Measurements from ENCODE around the gene EIPR1. TPM values are rescaled to one million over a fixed set of nuclear protein-coding genes. Genes with fewer than 3 reads are reported as not detected.
"Not testable (repeated sequence)": the region's sequence is repeated elsewhere in the genome, so short reads cannot be mapped to it uniquely, and the experiment has no call there.

Gene EIPR1
- total and polyA plus RNA-seq, 2 donors from 2014 or later = 28.2 to 37.8 TPM

GRCh38 chr2:3201281-3201680 is 176.3 kb downstream of the EIPR1 start:
- intact Hi-C loops (cut with DNase I) = no loop called here
- H3K36me3 ChIP-seq (ENCODE audit: control insufficient read depth in 2 of 3, insufficient read depth in 3 of 3, low read length in 3 of 3) = peaks cover 0 to 8% (median 0%) of the 10 kb centered on the region in 3 donors
- H3K4me3 ChIP-seq (ENCODE audit: low read length in 3 of 3) = no peak overlapping the region
- no peaks in the 10 kb centered on the region for H3K27me3 ChIP-seq (ENCODE audit: control insufficient read depth, insufficient read depth, low read length)
- H3K9ac ChIP-seq (ENCODE audit: low read length in 3 of 3) = no peak overlapping the region
- TF ChIP-seq, protein P1, sequence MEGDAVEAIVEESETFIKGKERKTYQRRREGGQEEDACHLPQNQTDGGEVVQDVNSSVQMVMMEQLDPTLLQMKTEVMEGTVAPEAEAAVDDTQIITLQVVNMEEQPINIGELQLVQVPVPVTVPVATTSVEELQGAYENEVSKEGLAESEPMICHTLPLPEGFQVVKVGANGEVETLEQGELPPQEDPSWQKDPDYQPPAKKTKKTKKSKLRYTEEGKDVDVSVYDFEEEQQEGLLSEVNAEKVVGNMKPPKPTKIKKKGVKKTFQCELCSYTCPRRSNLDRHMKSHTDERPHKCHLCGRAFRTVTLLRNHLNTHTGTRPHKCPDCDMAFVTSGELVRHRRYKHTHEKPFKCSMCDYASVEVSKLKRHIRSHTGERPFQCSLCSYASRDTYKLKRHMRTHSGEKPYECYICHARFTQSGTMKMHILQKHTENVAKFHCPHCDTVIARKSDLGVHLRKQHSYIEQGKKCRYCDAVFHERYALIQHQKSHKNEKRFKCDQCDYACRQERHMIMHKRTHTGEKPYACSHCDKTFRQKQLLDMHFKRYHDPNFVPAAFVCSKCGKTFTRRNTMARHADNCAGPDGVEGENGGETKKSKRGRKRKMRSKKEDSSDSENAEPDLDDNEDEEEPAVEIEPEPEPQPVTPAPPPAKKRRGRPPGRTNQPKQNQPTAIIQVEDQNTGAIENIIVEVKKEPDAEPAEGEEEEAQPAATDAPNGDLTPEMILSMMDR (IDR thresholded peaks at IDR 0.05; ENCODE audit: borderline replicate concordance, extremely low read depth, insufficient read depth) = no peak
- no peaks in the 10 kb centered on the region for H3K4me1 ChIP-seq (ENCODE audit: control insufficient read depth in 2 of 3, insufficient read depth in 2 of 3, low read depth in 1 of 3, low read length in 3 of 3)
- no peak overlapping the region for H3K27ac ChIP-seq (ENCODE audit: low read depth in 2 of 2, low read length in 2 of 2)
- FAIRE-seq (no peak), DNase-seq (peak in 1 of 5 donors; percentile 21)
- H3K9me3 ChIP-seq (ENCODE audit: control insufficient read depth in 2 of 3, insufficient read depth in 1 of 3, low read length in 3 of 3) = no peaks in the 10 kb centered on the region

DNA sequence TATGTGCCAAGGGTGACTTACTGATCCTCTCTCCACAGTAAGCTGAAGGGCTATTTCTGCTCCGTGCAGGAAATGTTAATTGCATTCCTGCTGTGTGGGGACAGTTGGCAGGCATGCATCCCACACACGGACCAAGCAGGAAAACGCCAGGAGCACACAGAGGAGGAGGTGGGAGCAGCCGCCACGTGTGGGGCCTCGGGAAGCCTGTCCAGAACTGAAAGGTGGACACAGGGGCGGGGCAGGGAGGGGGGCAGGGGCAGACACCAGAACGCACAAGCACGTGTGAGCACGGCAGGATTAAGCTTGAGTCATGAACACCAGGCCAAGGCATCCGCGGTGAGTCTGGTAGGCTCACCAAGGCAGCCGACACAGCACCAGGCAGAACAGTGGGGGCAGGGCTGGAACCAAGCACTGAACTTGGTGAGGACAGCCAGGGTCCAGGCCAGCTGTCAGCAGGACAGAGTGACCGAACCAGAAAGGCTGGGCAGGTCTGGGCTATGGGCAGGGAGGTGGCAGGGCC is 177.1 kb downstream of the EIPR1 start:
- H3K27ac ChIP-seq (ENCODE audit: low read depth in 2 of 2, low read length in 2 of 2) = no peak overlapping the region
- H3K9me3 ChIP-seq (ENCODE audit: control insufficient read depth in 2 of 3, insufficient read depth in 1 of 3, low read length in 3 of 3) = no peaks in the 10 kb centered on the region
- intact Hi-C loops (cut with DNase I) = no loop called here
- TF ChIP-seq, protein P1 (IDR thresholded peaks at IDR 0.05; ENCODE audit: borderline replicate concordance, extremely low read depth, insufficient read depth) = no peak
- no peak for FAIRE-seq
- no peaks in the 10 kb centered on the region for H3K27me3 ChIP-seq (ENCODE audit: control insufficient read depth, insufficient read depth, low read length)
- H3K4me3 ChIP-seq (ENCODE audit: low read length in 3 of 3) = no peak overlapping the region
- no peaks in the 10 kb centered on the region for H3K4me1 ChIP-seq (ENCODE audit: control insufficient read depth in 2 of 3, insufficient read depth in 2 of 3, low read depth in 1 of 3, low read length in 3 of 3)
- H3K36me3 ChIP-seq (ENCODE audit: control insufficient read depth in 2 of 3, insufficient read depth in 3 of 3, low read length in 3 of 3) = peaks cover 0 to 8% (median 0%) of the 10 kb centered on the region in 3 donors
- peak in 3 of 5 donors; percentile 27 to 52 (median 40) for DNase-seq
- H3K9ac ChIP-seq (ENCODE audit: low read length in 3 of 3) = no peak overlapping the region

GRCh38 chr2:3199627-3200345 is 177.8 kb downstream of the EIPR1 start:
- Histone ChIP-seq H3K36me3 (ENCODE audit: control insufficient read depth in 2 of 3, insufficient read depth in 3 of 3, low read length in 3 of 3) (peaks cover 0 to 6% (median 2%) of the 10 kb centered on the region in 3 donors), H3K27ac (ENCODE audit: low read depth in 2 of 2, low read length in 2 of 2) (no peak overlapping the region), H3K9me3 (ENCODE audit: control insufficient read depth in 2 of 3, insufficient read depth in 1 of 3, low read length in 3 of 3) (no peaks in the 10 kb centered on the region), H3K9ac (ENCODE audit: low read length in 3 of 3) (no peak overlapping the region), H3K4me1 (ENCODE audit: control insufficient read depth in 2 of 3, insufficient read depth in 2 of 3, low read depth in 1 of 3, low read length in 3 of 3) (no peaks in the 10 kb centered on the region), H3K27me3 (ENCODE audit: control insufficient read depth, insufficient read depth, low read length) (no peaks in the 10 kb centered on the region), H3K4me3 (ENCODE audit: low read length in 3 of 3) (no peak overlapping the region)
- DNase-seq (no peak), FAIRE-seq (no peak)
- TF ChIP-seq, protein P1 (IDR thresholded peaks at IDR 0.05; ENCODE audit: borderline replicate concordance, extremely low read depth, insufficient read depth) = no peak
- intact Hi-C loops (cut with DNase I) = no loop called here

GRCh38 chr2:3198671-3199192 is 178.9 kb downstream of the EIPR1 start:
- H3K4me1 ChIP-seq (ENCODE audit: control insufficient read depth in 2 of 3, insufficient read depth in 2 of 3, low read depth in 1 of 3, low read length in 3 of 3); FAIRE-seq; intact Hi-C loops (cut with DNase I); H3K9me3 ChIP-seq (ENCODE audit: control insufficient read depth in 2 of 3, insufficient read depth in 1 of 3, low read length in 3 of 3); H3K27me3 ChIP-seq (ENCODE audit: control insufficient read depth, insufficient read depth, low read length); H3K4me3 ChIP-seq (ENCODE audit: low read length in 3 of 3); H3K9ac ChIP-seq (ENCODE audit: low read length in 3 of 3); DNase-seq; H3K27ac ChIP-seq (ENCODE audit: low read depth in 2 of 2, low read length in 2 of 2): not testable (repeated sequence)
- peaks cover 0 to 12% (median 4%) of the 10 kb centered on the region in 3 donors for H3K36me3 ChIP-seq (ENCODE audit: control insufficient read depth in 2 of 3, insufficient read depth in 3 of 3, low read length in 3 of 3)

All from kidney (tissue), 14 donors.